Panc1 (cell line): ENCODE data around the gene CLCN7. TPM values are rescaled to one million over a fixed set of nuclear protein-coding genes. Genes with fewer than 3 reads are reported as not detected.

Source experiments
- ATAC-seq: fragments of 200-7000 bp; cut with Tn5 transposase; 2 replicates; pipeline ENCODE4 v1.9.1; 2020; ENCODE audit warnings: mild to moderate bottlenecking, moderate library complexity
- BruUV-seq: library from RNA; stranded (reverse); fragments of 400-500 nt; replicated peaks from 2 replicates; lab custom pipeline; 2021; lab: Mats Ljungman, UMichigan
- CTCF ChIA-PET: fragments of 300-600 bp; sonication (Branson Sonifier 250); formaldehyde crosslinking; loops from one replicate; lab custom pipeline; 2022; ENCODE audit warnings: antibody characterized with exemption; lab: Charles Lee
- POLR2A ChIA-PET: fragments of 300-600 bp; sonication (Branson Sonifier 250); formaldehyde crosslinking; loops from one replicate; lab custom pipeline; 2022; ENCODE audit warnings: antibody characterized with exemption; lab: Charles Lee
- DNase-seq: peaks from one replicate; pipeline ENCODE4 v3.0.0-alpha.2; 2010; ENCODE audit warnings: low read depth, low spot score
- H3K27ac ChIP-seq: 2 replicates; pipeline ENCODE4 v1.5.1; 2011; ENCODE audit warnings: mild to moderate bottlenecking, low read length, inconsistent platforms
- H3K27me3 ChIP-seq: fragments of 200-500 bp; sonication (Bioruptor generic); 2 replicates; pipeline ENCODE4 v1.6.0; 2014; ENCODE audit warnings: low read length, inconsistent platforms; ENCODE audit not compliant: control insufficient read depth, insufficient read depth
- H3K36me3 ChIP-seq: fragments of 200-500 bp; sonication (Bioruptor generic); 2 replicates; pipeline ENCODE4 v1.5.1; 2014; ENCODE audit warnings: inconsistent platforms, mild to moderate bottlenecking, low read length, moderate library complexity; ENCODE audit not compliant: control insufficient read depth, insufficient read depth
- H3K4me1 ChIP-seq: 2 replicates; pipeline ENCODE4 v1.5.1; 2011; ENCODE audit warnings: inconsistent platforms, mild to moderate bottlenecking, low read length, moderate library complexity; ENCODE audit not compliant: control insufficient read depth, insufficient read depth
- H3K4me3 ChIP-seq, 2 experiments: 2 replicates each; pipeline ENCODE4 v1.5.1; 2011 to 2012; ENCODE audit warnings: low read depth in 2 of 2, low read length in 2 of 2, mild to moderate bottlenecking in 2 of 2, inconsistent platforms in 1 of 2, moderate library complexity in 1 of 2
- H3K9me3 ChIP-seq: fragments of 200-500 bp; sonication (Bioruptor generic); 2 replicates; pipeline ENCODE4 v1.5.1; 2014; ENCODE audit warnings: low read depth, mild to moderate bottlenecking, inconsistent platforms, low read length, moderate library complexity; ENCODE audit not compliant: control insufficient read depth, insufficient read depth
- CTCF ChIP-seq: fragments of 450-650 bp; IDR thresholded peaks from 2 replicates; pipeline ENCODE4 v1.5.1; 2017; ENCODE audit warnings: mild to moderate bottlenecking
- POLR2AphosphoS5 ChIP-seq: IDR thresholded peaks from 2 replicates; pipeline ENCODE4 v1.6.1; 2012; ENCODE audit warnings: mild to moderate bottlenecking, low read depth, low read length, moderate library complexity
- REST ChIP-seq, 2 experiments: IDR thresholded peaks; 2 replicates each; pipeline ENCODE4 v1.6.1; 2011 to 2012; ENCODE audit warnings: low read depth in 2 of 2, control low read depth in 1 of 2, low read length in 1 of 2, mild to moderate bottlenecking in 1 of 2, moderate library complexity in 1 of 2; ENCODE audit not compliant: insufficient read depth in 1 of 2
- SIN3A ChIP-seq: IDR thresholded peaks from 2 replicates; pipeline ENCODE4 v1.6.1; 2012; ENCODE audit warnings: low read depth, mild to moderate bottlenecking, low read length, moderate library complexity, borderline replicate concordance; ENCODE audit not compliant: insufficient read depth
- TCF7L2 ChIP-seq: IDR thresholded peaks from 2 replicates; pipeline ENCODE4 v1.6.1; 2011; ENCODE audit warnings: mild to moderate bottlenecking, low read depth, low read length, inconsistent platforms
- in situ Hi-C: cut with HindIII; loops from 2 replicates; pipeline ENCODE4 v1.10.0; 2016; ENCODE audit warnings: low sequenced_read_pairs, low pct_unique_long_range_greater_than_20kb
- intact Hi-C: fragments of 100-400 bp; cut with micrococcal nuclease; formaldehyde crosslinking; loops from one replicate; pipeline ENCODE4 v1.10.0; 2022; ENCODE audit not compliant: unreplicated experiment
- total RNA-seq: library from RNA; stranded (reverse); gene quantifications from one replicate; pipeline ENCODE4 v1.2.1, GENCODE V29; 2021; ENCODE audit not compliant: unreplicated experiment

CLCN7 gene
- total RNA-seq, 1 experiment from 2014 or later: 179 TPM

- ChIA-PET CTCF (no interaction called here), POLR2A (interaction anchor here (1.0 kb wide), 1 partner anchor 11 kb away, joined by 3 read pairs; the partner anchor contains the start of gene UNKL)
- intact Hi-C loops (no loop called here), in situ Hi-C loops (no loop called here)
- ATAC-seq: no peak
- Histone ChIP-seq H3K27me3 (no peaks in the 10 kb centered on the region), H3K9me3 (no peaks in the 10 kb centered on the region), H3K27ac (peak overlapping the region; percentile 34; the same call in 1 of the 2 replicates), H3K4me1 (no peaks in the 10 kb centered on the region), H3K4me3 (no peak overlapping the region), H3K36me3 (no peaks in the 10 kb centered on the region; the same call in 1 of the 2 replicates)
- DNase-seq: no peak
- TF ChIP-seq TCF7L2 (no peak), REST (IDR thresholded peaks at IDR 0.05; ENCODE audit: insufficient read depth in 1 of 2, low read depth in 2 of 2, low read length in 1 of 2) (no peak)
- no TSS peak for BruUV-seq
Measured at GRCh38 chr16:1425616-1426370, 49.0 kb downstream of the CLCN7 start.

GRCh38 chr16:1424028-1424427 is 50.8 kb downstream of the CLCN7 start:
- Histone ChIP-seq H3K36me3 (peaks cover 2% of the 10 kb centered on the region; the same call in 1 of the 2 replicates), H3K4me1 (no peaks in the 10 kb centered on the region), H3K27me3 (no peaks in the 10 kb centered on the region), H3K4me3 (no peak overlapping the region), H3K9me3 (no peaks in the 10 kb centered on the region), H3K27ac (no peak overlapping the region)
- ChIA-PET POLR2A (no interaction called here), CTCF (interaction anchor here (0.6 kb wide), 1 partner anchor 70 kb away, joined by 5 read pairs; no protein-coding TSS in a partner anchor)
- TF ChIP-seq CTCF: no peak
- TF ChIP-seq REST (IDR thresholded peaks at IDR 0.05; ENCODE audit: insufficient read depth in 1 of 2, low read depth in 2 of 2, low read length in 1 of 2): no peak
- no peak for TF ChIP-seq POLR2AphosphoS5
- TF ChIP-seq TCF7L2: no peak
- no peak for TF ChIP-seq SIN3A
- DNase-seq (no peak), ATAC-seq (no peak)
- in situ Hi-C loops (no loop called here), intact Hi-C loops (no loop called here)
- BruUV-seq: no TSS peak
